HL-60/S4 treated with retinoic acid at 250 ng/mL for 4 days and 3 days (cell line): Measurements from ENCODE around the gene PLB1.
"Not testable (repeated sequence)": the region's sequence is repeated elsewhere in the genome, so short reads cannot be mapped to it uniquely, and the experiment has no call there.

ENCODE experiments used
- in situ Hi-C: fragments of 300-500 bp; cut with MboI; formaldehyde crosslinking; loops from 2 replicates; pipeline ENCODE4 v1.7.0; 2022; ENCODE audit warnings: low sequenced_read_pairs

Gene PLB1

DNA sequence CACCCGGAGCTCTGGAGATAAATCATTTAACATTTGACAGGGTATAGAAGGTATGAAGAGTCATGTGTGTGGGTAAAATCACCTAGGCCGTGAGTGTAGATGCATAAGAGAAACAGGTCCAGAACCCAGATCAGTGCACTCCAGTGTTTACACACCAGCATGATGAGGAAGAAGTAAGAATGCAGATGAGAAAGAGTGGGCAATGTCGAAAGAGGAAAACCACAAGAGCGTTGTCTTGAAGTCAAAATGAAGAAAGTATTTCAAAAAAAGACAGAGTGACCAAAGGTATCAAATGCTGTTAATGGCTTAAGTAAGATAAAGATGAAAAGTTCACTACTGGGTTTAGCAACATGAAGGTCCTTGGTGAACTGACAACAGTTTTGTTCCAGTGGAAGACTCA lies 32.0 kb upstream of the PLB1 start:
- in situ Hi-C loops: no loop called here

GRCh38 chr2:28465148-28465885 lies 30.5 kb upstream of the PLB1 start:
- in situ Hi-C loops: no loop called here

GRCh38 chr2:28469304-28469703 lies 26.6 kb upstream of the PLB1 start:
- in situ Hi-C loops: no loop called here

- in situ Hi-C loops: no loop called here
Observed at GRCh38 chr2:28469947-28470535, 25.8 kb upstream of the PLB1 start.

DNA sequence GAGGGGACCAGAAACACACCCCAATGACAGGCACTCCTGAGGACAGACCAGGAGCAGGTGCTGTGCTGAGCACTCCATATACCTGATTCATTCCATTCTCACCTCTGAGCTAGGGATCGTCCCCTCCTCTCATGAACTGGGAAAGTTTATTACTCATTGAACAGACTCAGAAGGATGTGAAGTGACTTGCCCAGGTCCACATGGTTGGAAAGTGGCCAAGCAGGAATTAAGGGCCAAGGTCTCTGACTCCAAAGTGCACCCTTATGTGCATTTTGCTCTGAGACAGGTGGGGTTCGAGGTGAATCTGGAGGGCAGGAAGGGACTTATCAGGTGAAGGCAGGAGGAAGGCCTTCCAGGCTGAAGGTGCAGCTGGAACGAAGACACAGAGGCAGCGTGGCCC lies 25.1 kb upstream of the PLB1 start:
- in situ Hi-C loops: no loop called here

- in situ Hi-C loops: no loop called here
Observed at GRCh38 chr2:28471214-28471613, 24.6 kb upstream of the PLB1 start.

DNA sequence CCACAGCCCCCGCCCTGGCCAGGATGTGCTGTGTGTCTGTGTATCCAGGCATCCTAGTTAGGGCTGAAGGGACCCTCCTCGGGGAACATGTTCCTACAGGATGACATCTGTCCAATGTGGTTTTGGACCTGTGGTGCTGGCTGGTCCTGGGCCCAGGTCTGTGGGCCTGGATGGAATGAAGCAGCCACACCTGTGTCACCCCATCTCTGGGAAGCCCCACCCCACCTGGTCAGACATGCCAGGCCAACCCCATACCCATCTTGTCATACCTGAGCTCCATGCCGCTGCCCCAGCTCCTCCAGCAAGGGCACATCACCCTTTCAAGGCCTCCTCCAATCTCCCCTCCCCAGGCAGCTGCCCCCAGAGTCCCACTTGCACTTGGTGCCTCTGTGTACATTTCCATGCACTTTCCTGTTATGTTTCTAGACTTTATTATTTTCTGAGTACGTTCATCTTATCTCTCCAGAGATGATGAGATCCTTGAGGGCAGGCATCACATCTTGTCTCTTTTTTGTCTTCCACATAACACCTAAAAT lies 24.1 kb upstream of the PLB1 start:
- in situ Hi-C loops: no loop called here

DNA sequence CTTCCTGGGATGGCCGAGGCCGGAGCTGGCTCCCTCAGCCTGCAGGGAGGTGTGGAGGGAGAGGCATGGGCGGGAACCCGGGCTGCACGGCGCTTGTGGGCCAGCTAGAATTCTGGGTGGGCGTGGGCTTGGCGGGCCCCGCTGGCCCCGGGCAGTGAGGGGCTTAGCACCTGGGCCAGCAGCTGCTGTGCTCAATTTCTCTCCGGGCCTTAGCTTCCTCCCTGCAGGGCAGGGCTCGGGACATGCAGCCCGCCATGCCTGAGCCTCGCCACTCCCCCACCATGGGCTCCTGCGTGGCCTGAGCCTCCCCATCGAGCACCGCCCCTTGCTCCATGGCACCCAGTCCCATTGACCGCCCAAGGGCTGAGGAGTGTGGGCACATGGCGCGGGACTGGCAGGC lies 23.2 kb upstream of the PLB1 start:
- in situ Hi-C loops: not testable (repeated sequence)

GRCh38 chr2:28475088-28475595 lies 20.7 kb upstream of the PLB1 start:
- in situ Hi-C loops: no loop called here

GRCh38 chr2:28477087-28477486 lies 18.8 kb upstream of the PLB1 start:
- in situ Hi-C loops: no loop called here

DNA sequence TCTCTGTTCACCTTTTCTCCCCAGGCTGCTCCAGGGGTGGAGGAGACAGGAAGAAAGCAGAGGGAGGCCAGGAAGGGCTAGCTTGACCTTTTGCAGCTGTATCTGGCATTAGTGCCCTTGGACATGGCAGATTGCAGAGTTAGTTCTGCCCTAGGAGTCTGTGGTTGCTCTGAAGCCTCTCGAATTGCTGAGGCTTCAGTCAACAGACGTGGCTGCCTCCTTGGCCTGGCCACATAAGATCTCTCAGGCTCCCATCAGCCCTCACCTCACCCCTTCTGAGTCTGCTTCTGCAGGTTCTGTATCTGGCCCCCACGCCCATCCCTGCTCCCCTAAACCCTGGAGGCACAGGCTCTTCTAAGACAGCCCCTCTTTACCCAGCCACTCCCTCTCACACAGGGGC lies 18.2 kb upstream of the PLB1 start:
- in situ Hi-C loops: no loop called here

- in situ Hi-C loops: no loop called here
Observed at GRCh38 chr2:28480403-28481049, 15.3 kb upstream of the PLB1 start.

DNA sequence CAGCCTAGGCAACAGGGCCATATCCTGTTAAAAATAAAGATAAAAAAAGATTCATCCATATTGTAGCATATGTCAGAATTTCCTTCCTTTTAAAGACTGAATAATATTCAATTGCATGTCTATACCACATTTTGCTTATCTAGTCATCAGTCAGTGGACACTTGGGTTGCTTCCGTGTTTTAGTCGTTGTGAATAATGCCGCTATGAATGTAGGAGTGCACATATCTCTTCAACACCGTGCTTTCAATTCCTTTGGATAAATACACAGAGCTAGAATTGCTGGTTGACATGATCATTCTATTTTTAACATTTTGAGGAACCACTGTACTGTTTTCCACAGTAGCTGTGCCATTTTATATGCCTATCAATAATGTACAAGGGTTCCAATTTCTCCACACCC lies 14.0 kb upstream of the PLB1 start:
- in situ Hi-C loops: no loop called here

DNA sequence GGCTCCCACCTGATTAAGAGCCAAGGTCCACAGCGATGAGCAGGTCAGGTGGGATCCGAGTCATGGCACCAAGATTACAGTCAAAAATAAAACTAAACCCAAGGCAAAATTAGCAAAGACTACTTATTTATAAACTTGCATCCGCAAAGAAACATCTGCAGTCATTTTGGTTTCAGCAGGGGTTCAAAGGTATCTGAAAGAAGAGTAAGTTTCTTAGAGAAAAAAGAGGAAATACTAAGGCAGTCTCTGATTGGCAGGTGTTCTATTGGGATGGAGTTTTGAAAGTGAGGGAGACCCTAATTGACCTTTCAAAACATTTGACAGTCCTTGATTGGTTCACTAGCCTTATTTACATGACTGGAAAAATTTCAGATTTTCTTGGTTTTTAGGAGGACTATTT lies 11.0 kb upstream of the PLB1 start:
- in situ Hi-C loops: no loop called here

DNA sequence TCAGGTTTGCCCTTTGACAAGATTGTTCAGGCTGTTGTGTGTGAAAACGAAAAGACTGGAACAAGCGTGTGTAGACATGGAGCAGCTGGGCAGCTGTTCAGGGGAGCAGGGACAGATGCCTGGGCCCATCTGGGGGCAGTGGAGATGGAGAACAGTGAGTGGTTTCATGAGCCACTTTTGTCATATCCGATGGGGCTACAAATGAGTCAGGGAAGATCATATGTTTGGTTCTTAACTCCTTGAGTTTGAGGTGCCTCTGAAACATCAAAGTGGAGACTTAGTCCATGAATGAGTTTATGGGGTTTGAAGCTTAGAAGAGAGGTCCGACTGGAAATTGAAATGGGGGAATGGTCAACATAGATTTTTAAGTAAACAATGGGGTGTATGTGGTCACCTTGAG lies 9.3 kb upstream of the PLB1 start:
- in situ Hi-C loops: no loop called here

- in situ Hi-C loops: no loop called here
Observed at GRCh38 chr2:28487258-28487657, 8.6 kb upstream of the PLB1 start.

DNA sequence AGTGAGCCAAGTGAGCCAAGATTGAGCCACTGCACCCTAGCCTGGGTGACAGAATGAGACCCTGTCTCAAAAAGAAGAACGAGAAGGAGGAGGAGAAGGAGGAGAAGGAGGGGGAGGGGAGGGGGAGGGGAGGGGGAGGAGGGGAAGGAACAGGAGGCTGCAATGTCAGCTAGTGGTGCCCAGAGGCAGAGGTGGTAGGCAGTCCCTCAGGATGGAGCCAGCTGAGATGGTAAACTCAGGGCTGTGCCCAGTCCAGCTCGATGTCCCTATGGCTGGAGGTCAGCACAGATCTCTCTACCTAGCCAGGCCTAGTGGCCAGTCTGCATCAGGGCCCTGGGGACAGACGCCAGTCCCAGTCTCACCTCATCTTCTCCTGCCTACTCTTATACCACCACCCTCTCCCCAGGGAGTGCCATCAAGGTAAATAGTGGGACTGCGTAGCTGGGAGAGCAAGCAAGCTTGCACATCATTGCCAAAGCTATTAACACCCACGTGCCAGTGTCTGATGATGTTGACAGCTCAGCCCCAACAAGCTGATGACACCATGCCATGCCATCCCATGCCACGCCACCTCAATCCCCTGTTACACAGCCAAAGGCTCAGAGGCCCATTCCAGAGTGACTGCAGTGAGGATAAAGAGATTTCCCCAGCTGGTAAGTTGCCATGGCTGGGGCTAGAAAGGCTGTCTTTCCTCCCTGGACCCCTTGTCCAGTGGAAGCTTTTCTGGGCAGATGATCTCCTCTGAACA lies 7.6 kb upstream of the PLB1 start:
- in situ Hi-C loops: no loop called here

GRCh38 chr2:28488858-28489575 lies 6.8 kb upstream of the PLB1 start:
- in situ Hi-C loops: no loop called here

DNA sequence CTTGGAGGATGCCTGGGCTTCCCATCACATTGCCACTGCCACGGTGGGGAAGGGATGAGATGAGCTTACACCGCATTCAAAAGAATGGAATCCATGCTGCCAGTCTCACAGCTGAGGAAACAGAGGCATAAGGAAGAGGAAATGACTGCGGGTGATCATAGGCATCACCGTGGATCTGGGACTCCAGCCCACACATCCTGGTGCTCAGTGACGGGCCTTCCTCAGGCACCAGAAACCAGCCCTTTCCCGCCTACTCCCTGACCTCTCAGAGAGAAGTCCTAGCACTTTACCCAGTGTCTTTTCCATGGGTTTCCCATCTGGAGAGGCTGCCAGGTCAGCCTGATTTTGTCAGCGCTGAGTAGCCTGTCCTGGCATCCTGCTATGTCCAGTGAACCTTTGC lies 5.3 kb upstream of the PLB1 start:
- in situ Hi-C loops: no loop called here

DNA sequence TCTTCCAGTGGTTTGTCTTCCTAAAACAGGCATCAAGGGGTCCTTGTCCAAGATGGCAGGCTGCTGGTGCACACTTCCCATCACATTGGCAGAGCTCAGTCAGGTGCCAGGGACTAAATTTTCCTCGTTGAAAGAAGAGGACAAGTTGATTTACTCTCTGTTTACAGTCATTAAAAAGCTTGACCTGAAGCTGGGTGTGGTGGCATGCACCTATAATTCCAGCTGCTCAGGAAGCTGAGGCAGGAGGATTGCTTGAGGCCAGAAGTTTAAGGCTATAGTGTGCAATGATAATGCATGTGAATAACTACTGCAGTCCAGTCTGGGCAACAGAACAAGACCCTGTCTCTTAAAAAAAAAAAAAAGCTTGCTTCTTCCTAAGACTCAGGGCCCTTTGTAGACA lies 3.6 kb upstream of the PLB1 start:
- in situ Hi-C loops: no loop called here

- in situ Hi-C loops: no loop called here
Observed at GRCh38 chr2:28493636-28494035, 2.2 kb upstream of the PLB1 start.
